Stimulated activated naive B cell treated with anti-CD40 and anti-IgM and Interleukin-4, amounts not matched to agents 10 μg/mL and 1 μg/mL and 100 μg/mL, for 72 hours (primary cell): ENCODE results near the gene FGD3.
A peak's percentile ranks its signal among the peaks of the same experiment; 100 is the strongest.

Experiments
- ATAC-seq, 2 donors: fragments of 150-1000 bp; cut with Tn5 transposase; replicated peaks; 2 replicates each; pipeline ENCODE4 v1.10.0; 2021; ENCODE audit warnings: moderate library complexity in 1 of 2
- DNase-seq: peaks from one replicate; pipeline ENCODE4 v3.0.0; 2021
- H3K27ac Mint-ChIP-seq: one replicate; pipeline ENCODE4 v1.8.0; 2022; ENCODE audit warnings: mild to moderate bottlenecking, mixed read lengths
- H3K27me3 Mint-ChIP-seq, 2 donors: one replicate each; pipeline ENCODE4 v1.8.0; 2022; ENCODE audit warnings: mixed read lengths in 2 of 2
- H3K36me3 Mint-ChIP-seq, 2 donors: one replicate each; pipeline ENCODE4 v1.8.0; 2022; ENCODE audit warnings: mixed read lengths in 2 of 2, mild to moderate bottlenecking in 1 of 2
- H3K4me1 Mint-ChIP-seq, 2 donors: one replicate each; pipeline ENCODE4 v1.8.0; 2022; ENCODE audit warnings: mixed read lengths in 2 of 2, mild to moderate bottlenecking in 1 of 2
- H3K4me3 Mint-ChIP-seq, 2 donors: one replicate each; pipeline ENCODE4 v1.8.0; 2022; ENCODE audit warnings: mild to moderate bottlenecking in 2 of 2, mixed read lengths in 2 of 2, moderate library complexity in 1 of 2
- H3K9me3 Mint-ChIP-seq, 2 donors: one replicate each; pipeline ENCODE4 v1.8.0; 2022; ENCODE audit warnings: mixed read lengths in 2 of 2, mild to moderate bottlenecking in 1 of 2

The FGD3 gene

GRCh38 chr9:93031629-93032430 is 84.5 kb downstream of the FGD3 start:
- Mint-ChIP-seq H3K4me3 (no peak overlapping the region), H3K4me1 (peaks cover 33 to 58% of the 10 kb centered on the region in 2 donors), H3K9me3 (no peaks in the 10 kb centered on the region), H3K27me3 (no peaks in the 10 kb centered on the region), H3K27ac (no peak overlapping the region), H3K36me3 (peaks cover 34 to 43% of the 10 kb centered on the region in 2 donors)
- no peak for ATAC-seq
- no peak for DNase-seq

DNA sequence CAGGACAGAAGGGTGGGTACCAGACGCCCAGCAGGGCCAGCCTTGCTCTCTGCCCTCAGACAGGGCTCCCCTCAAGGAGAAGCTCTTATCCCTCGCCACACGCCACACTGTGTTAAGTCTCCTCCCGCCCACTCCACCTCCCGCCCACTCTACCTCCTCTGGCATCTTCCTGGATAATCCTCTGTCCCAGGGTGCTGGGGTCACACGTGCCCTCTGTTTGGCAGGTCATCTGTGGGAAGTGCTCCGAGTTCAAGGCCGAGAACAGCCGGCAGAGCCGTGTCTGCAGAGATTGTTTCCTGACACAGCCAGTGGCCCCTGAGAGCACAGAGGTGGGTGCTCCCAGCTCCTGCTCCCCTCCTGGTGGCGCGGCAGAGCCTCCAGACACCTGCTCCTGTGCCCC is 85.2 kb downstream of the FGD3 start:
- Mint-ChIP-seq H3K4me1 (peaks cover 36 to 57% of the 10 kb centered on the region in 2 donors), H3K27ac (no peak overlapping the region), H3K9me3 (no peaks in the 10 kb centered on the region), H3K36me3 (peaks cover 34 to 42% of the 10 kb centered on the region in 2 donors), H3K27me3 (no peaks in the 10 kb centered on the region), H3K4me3 (no peak overlapping the region)
- no peak for ATAC-seq
- no peak for DNase-seq

GRCh38 chr9:93033531-93033930 is 86.2 kb downstream of the FGD3 start:
- no peaks in the 10 kb centered on the region for H3K27me3 Mint-ChIP-seq
- H3K9me3 Mint-ChIP-seq, result no peaks in the 10 kb centered on the region
- peaks cover 34 to 39% of the 10 kb centered on the region in 2 donors for H3K36me3 Mint-ChIP-seq
- H3K4me1 Mint-ChIP-seq, result peaks cover 34 to 55% of the 10 kb centered on the region in 2 donors
- H3K27ac Mint-ChIP-seq, result peak overlapping the region; percentile 60
- DNase-seq (no peak), ATAC-seq (no peak)
- peak overlapping the region in 1 of 2 donors; percentile 56 for H3K4me3 Mint-ChIP-seq

- DNase-seq, result no peak
- H3K27ac Mint-ChIP-seq, result no peak overlapping the region
- H3K27me3 Mint-ChIP-seq, result no peaks in the 10 kb centered on the region
- no peak overlapping the region for H3K4me3 Mint-ChIP-seq
- H3K4me1 Mint-ChIP-seq, result peaks cover 34 to 60% of the 10 kb centered on the region in 2 donors
- H3K9me3 Mint-ChIP-seq, result no peaks in the 10 kb centered on the region
- ATAC-seq, result no peak
- peaks cover 31 to 33% of the 10 kb centered on the region in 2 donors for H3K36me3 Mint-ChIP-seq
Observed at GRCh38 chr9:93035106-93035660, 87.9 kb downstream of the FGD3 start.

DNA sequence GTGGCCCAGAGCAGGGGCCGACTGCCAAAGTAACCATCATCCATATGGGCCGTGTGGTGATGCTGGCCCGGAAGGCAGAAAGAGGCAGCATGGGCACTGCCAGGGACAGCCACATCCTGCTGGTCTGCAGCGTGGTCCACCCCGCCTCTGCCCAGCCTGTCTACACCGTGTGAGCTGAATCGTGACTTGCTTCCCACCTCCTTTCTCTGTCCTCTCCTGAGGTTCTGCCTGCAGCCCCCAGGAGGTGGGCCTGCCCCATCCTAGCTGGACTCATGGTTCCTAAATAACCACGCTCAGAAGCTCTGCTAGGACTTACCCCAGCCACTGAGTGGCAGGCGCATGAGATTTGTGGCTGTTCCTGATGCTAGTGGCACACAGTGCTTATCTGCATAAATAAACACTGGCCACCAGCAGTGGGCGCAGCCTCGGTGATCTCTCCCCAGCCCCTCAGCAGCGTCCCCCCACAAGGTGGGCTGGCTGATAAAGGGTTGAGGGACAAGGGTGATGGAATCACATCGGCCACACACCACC is 88.6 kb downstream of the FGD3 start:
- ATAC-seq, result no peak
- DNase-seq, result no peak
- no peak overlapping the region for H3K4me3 Mint-ChIP-seq
- peaks cover 27 to 30% of the 10 kb centered on the region in 2 donors for H3K36me3 Mint-ChIP-seq
- H3K4me1 Mint-ChIP-seq, result peaks cover 33 to 61% of the 10 kb centered on the region in 2 donors
- H3K9me3 Mint-ChIP-seq, result no peaks in the 10 kb centered on the region
- no peaks in the 10 kb centered on the region for H3K27me3 Mint-ChIP-seq
- H3K27ac Mint-ChIP-seq, result peak overlapping the region; percentile 42

DNA sequence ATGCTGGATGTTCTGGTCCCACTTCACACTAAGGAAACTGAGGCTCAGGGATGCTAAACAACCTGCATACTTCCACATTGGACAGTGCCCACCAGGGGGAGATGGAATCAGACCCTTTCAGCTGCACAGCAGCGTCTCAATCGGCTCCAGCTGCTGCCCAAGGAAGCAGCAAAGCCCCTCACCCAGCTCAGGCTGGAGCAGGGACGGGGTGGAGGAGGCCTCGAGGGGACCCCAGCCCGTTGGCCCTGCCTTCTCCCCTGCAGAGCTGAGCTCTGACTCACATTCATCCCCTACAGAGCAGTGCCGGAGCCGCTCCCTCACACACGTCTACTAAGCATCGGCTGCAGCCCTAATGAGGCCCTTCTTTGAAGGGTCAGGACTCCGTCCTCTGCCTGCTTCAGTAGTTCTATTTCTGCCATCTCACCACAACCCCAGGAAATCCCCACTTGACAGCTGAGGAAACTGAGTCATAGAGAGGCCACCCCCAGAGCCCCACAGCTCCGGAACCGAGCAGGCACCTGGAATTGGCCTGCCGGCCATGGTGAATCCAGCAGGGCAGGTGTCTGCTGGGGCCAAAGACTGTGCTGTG is 89.7 kb downstream of the FGD3 start:
- Mint-ChIP-seq H3K36me3 (peaks cover 19 to 24% of the 10 kb centered on the region in 2 donors), H3K9me3 (no peaks in the 10 kb centered on the region), H3K4me3 (no peak overlapping the region), H3K4me1 (peaks cover 33 to 60% of the 10 kb centered on the region in 2 donors), H3K27me3 (no peaks in the 10 kb centered on the region), H3K27ac (peak overlapping the region; percentile 47)
- DNase-seq (no peak), ATAC-seq (no peak)

DNA sequence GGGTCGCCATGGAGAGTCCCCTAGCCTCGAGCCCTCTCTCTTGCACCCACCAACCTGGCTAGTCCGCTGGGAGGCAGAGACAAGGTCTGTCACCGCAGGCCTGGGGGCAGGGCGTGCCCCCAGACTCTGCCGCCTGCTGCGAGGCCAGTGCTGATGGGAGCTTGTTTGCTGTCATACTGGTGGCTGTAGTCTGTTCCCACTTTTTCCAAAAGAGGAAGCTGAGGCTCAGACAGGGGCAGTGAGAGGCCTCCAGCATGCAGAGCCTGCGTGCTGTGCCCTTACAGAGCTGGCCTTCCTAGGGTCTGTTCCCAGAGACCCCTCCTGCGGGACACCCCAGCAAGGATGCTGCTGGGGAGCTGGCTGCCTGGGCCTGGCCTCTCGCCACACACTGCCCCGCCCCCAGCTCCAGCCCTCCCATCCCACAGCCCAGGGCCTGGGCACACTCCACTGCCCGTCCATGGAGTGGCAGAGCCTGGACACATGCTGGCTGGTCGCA is 90.2 kb downstream of the FGD3 start:
- peak in 1 of 2 donors; percentile 17 for ATAC-seq
- Mint-ChIP-seq H3K27ac (peak overlapping the region; percentile 47), H3K4me3 (no peak overlapping the region), H3K9me3 (no peaks in the 10 kb centered on the region), H3K27me3 (no peaks in the 10 kb centered on the region), H3K36me3 (peaks cover 14 to 23% of the 10 kb centered on the region in 2 donors), H3K4me1 (peaks cover 32 to 58% of the 10 kb centered on the region in 2 donors)
- DNase-seq, result no peak

DNA sequence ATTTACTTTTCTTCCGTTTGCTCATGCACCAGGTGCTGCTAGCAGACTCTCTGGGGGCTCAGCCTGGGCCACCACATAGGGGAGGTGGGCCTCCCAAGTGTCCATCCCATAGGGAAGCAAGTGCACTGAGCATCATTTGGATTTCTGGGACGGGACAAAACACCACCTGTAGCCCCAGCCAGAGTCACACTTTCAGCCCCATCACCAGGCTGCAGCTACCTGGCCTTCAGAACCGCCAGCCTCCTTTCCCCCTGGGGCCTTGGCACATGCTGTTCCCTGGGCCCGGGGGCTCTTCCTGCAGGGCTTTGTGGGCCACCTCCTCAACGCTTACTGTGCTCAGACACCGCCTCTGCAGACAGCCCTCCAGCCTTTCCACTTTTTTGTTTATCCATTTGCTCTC is 91.6 kb downstream of the FGD3 start:
- Mint-ChIP-seq H3K9me3 (no peaks in the 10 kb centered on the region), H3K36me3 (peaks cover 4 to 13% of the 10 kb centered on the region in 2 donors), H3K27ac (peak overlapping the region; percentile 51), H3K4me1 (peaks cover 38 to 57% of the 10 kb centered on the region in 2 donors), H3K4me3 (no peak overlapping the region), H3K27me3 (no peaks in the 10 kb centered on the region)
- ATAC-seq, result no peak
- DNase-seq, result no peak

DNA sequence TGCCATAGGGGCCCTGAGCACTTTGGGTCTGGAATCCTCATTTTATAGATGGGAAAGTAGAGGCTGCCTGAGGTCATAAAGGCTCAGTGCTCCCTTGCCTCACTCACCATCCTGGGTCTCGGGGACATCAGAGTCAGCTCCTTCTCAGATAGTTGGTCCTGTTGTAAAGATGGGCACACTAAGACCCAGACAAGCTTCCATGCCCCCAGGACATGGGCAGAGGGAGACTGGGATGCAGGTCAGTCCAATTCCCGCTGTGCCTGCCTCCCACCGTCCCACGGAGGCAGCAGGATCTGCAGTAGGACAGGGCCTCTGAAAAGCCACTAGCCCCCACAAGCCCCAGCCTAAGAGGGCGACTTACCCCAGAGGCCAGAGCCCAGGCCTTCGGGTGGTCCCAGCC is 92.1 kb downstream of the FGD3 start:
- H3K4me1 Mint-ChIP-seq, result peaks cover 38 to 55% of the 10 kb centered on the region in 2 donors
- DNase-seq, result no peak
- H3K9me3 Mint-ChIP-seq, result no peaks in the 10 kb centered on the region

GRCh38 chr9:93039976-93040375 is 92.7 kb downstream of the FGD3 start:
- Mint-ChIP-seq H3K36me3 (peaks cover 4 to 6% of the 10 kb centered on the region in 2 donors), H3K4me1 (peaks cover 38 to 55% of the 10 kb centered on the region in 2 donors), H3K27ac (no peak overlapping the region), H3K27me3 (no peaks in the 10 kb centered on the region), H3K4me3 (no peak overlapping the region), H3K9me3 (no peaks in the 10 kb centered on the region)
- ATAC-seq, result no peak
- DNase-seq, result no peak

More for the DNA sequence above, 92.1 kb downstream of the FGD3 start:
- H3K4me3 Mint-ChIP-seq, result no peak overlapping the region
- peaks cover 4 to 8% of the 10 kb centered on the region in 2 donors for H3K36me3 Mint-ChIP-seq
- no peak for ATAC-seq
- no peaks in the 10 kb centered on the region for H3K27me3 Mint-ChIP-seq
- no peak overlapping the region for H3K27ac Mint-ChIP-seq

DNA sequence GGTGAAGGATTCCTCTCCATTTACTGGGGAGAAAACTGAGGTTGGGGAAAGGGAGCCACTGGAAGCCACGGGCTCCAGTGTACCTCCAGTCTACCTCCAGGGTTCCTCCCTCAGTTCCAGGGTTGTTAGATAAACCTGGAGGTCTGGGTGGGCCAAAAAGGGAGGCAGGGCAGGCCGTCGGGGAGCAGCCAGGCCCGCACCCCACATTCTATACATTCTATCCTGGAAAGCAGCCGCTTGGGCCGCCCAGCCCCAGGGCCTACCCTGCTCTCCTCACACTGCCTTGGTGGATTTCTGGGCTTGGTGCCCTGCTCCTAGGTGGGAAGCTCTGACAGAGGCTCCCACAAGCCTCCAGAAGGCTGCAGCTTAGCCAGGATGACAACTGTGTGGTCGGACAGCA is 93.1 kb downstream of the FGD3 start:
- no peaks in the 10 kb centered on the region for H3K9me3 Mint-ChIP-seq
- H3K27ac Mint-ChIP-seq, result no peak overlapping the region
- DNase-seq, result no peak
- peaks cover 4 to 6% of the 10 kb centered on the region in 2 donors for H3K36me3 Mint-ChIP-seq
- no peak overlapping the region for H3K4me3 Mint-ChIP-seq
- H3K27me3 Mint-ChIP-seq, result no peaks in the 10 kb centered on the region
- no peak for ATAC-seq
- H3K4me1 Mint-ChIP-seq, result peaks cover 38 to 55% of the 10 kb centered on the region in 2 donors

- peaks cover 37 to 54% of the 10 kb centered on the region in 2 donors for H3K4me1 Mint-ChIP-seq
- H3K27ac Mint-ChIP-seq, result peak overlapping the region; percentile 44
- no peaks in the 10 kb centered on the region for H3K9me3 Mint-ChIP-seq
- DNase-seq, result no peak
- H3K27me3 Mint-ChIP-seq, result no peaks in the 10 kb centered on the region
- ATAC-seq, result no peak
- no peak overlapping the region for H3K4me3 Mint-ChIP-seq
- H3K36me3 Mint-ChIP-seq, result peaks cover 0 to 3% of the 10 kb centered on the region in 2 donors
Observed at GRCh38 chr9:93041108-93041802, 93.9 kb downstream of the FGD3 start.

- Mint-ChIP-seq H3K27ac (peak overlapping the region; percentile 70), H3K4me1 (peaks cover 21 to 37% of the 10 kb centered on the region in 2 donors), H3K27me3 (no peaks in the 10 kb centered on the region), H3K36me3 (peaks cover 0 to 2% of the 10 kb centered on the region in 2 donors), H3K9me3 (no peaks in the 10 kb centered on the region), H3K4me3 (no peak overlapping the region)
- ATAC-seq, result peak; percentile 89 to 90
- DNase-seq, result no peak
Observed at GRCh38 chr9:93043122-93043521, 95.8 kb downstream of the FGD3 start.

- no peak for ATAC-seq
- no peaks in the 10 kb centered on the region for H3K36me3 Mint-ChIP-seq
- H3K27me3 Mint-ChIP-seq, result no peaks in the 10 kb centered on the region
- peaks cover 21 to 38% of the 10 kb centered on the region in 2 donors for H3K4me1 Mint-ChIP-seq
- H3K4me3 Mint-ChIP-seq, result no peak overlapping the region
- H3K27ac Mint-ChIP-seq, result no peak overlapping the region
- DNase-seq, result no peak
- H3K9me3 Mint-ChIP-seq, result no peaks in the 10 kb centered on the region
Observed at GRCh38 chr9:93045521-93045920, 98.2 kb downstream of the FGD3 start.
